ENCODE data around the gene S100A10.
A peak's percentile ranks its signal among the peaks of the same experiment; 100 is the strongest.

Gene S100A10

GRCh38 chr1:151985768-151986167 is 7.9 kb downstream of the S100A10 start:
- no peak for DNase-seq

GRCh38 chr1:151985270-151985669 is 8.4 kb downstream of the S100A10 start:
- DNase-seq = no peak

- DNase-seq = no peak
Measured at GRCh38 chr1:151984313-151984956, 9.2 kb downstream of the S100A10 start.

- DNase-seq = no peak
Measured at GRCh38 chr1:151982300-151983005, 11.2 kb downstream of the S100A10 start.

GRCh38 chr1:151981178-151981525 is 12.5 kb downstream of the S100A10 start:
- DNase-seq = no peak

GRCh38 chr1:151980287-151981177 is 13.1 kb downstream of the S100A10 start:
- DNase-seq = peak; percentile 59

- no peak for DNase-seq
Measured at GRCh38 chr1:151978922-151979321, 14.7 kb downstream of the S100A10 start.

GRCh38 chr1:151977662-151978230 is 15.9 kb downstream of the S100A10 start:
- DNase-seq = no peak

- no peak for DNase-seq
Measured at GRCh38 chr1:151976858-151977257, 16.8 kb downstream of the S100A10 start.

GRCh38 chr1:151976015-151976343 is 17.7 kb downstream of the S100A10 start:
- DNase-seq = no peak

GRCh38 chr1:151975311-151976014 is 18.2 kb downstream of the S100A10 start:
- DNase-seq = no peak

- peak; percentile 37 for DNase-seq
Measured at GRCh38 chr1:151972542-151973248, 21.0 kb downstream of the S100A10 start.

- no peak for DNase-seq
Measured at GRCh38 chr1:151970626-151971025, 23.0 kb downstream of the S100A10 start.

- DNase-seq = no peak
Measured at GRCh38 chr1:151970128-151970527, 23.5 kb downstream of the S100A10 start.

- no peak for DNase-seq
Measured at GRCh38 chr1:151968791-151969399, 24.8 kb downstream of the S100A10 start.

GRCh38 chr1:151968058-151968457 is 25.6 kb downstream of the S100A10 start:
- no peak for DNase-seq

GRCh38 chr1:151967091-151967490 is 26.6 kb downstream of the S100A10 start:
- DNase-seq = no peak

GRCh38 chr1:151966061-151966460 is 27.6 kb downstream of the S100A10 start:
- DNase-seq = no peak

GRCh38 chr1:151964510-151964909 is 29.1 kb downstream of the S100A10 start:
- DNase-seq = no peak

GRCh38 chr1:151963288-151963687 is 30.4 kb downstream of the S100A10 start:
- DNase-seq = no peak

GRCh38 chr1:151961833-151962232 is 31.8 kb downstream of the S100A10 start:
- DNase-seq = no peak
